RWPE2 (cell line): ENCODE data around the gene CACNG4.
A peak's percentile ranks its signal among the peaks of the same experiment; 100 is the strongest.

Experiments
- ATAC-seq: fragments of 200-7000 bp; cut with Tn5 transposase; 3 replicates; pipeline ENCODE4 v1.9.1; 2021; ENCODE audit warnings: low read depth
- DNase-seq: peaks from one replicate; pipeline ENCODE4 v3.0.0-alpha.2; 2020; ENCODE audit warnings: low spot score
- H3K27ac ChIP-seq: fragments of 450-650 bp; 2 replicates; pipeline ENCODE4 v1.5.1; 2017; ENCODE audit warnings: mild to moderate bottlenecking; ENCODE audit not compliant: poor library complexity, severe bottlenecking
- H3K27me3 ChIP-seq: fragments of 250-450 bp; sonication (Bioruptor Pico); 2 replicates; pipeline ENCODE4 v1.5.1; 2021; ENCODE audit warnings: mild to moderate bottlenecking, moderate library complexity; ENCODE audit not compliant: insufficient read depth, poor library complexity, severe bottlenecking
- H3K36me3 ChIP-seq: fragments of 250-450 bp; sonication (Bioruptor Pico); 2 replicates; pipeline ENCODE4 v1.5.1; 2020; ENCODE audit warnings: low read depth, mild to moderate bottlenecking, moderate library complexity
- H3K4me1 ChIP-seq: fragments of 250-450 bp; sonication (Bioruptor Pico); 2 replicates; pipeline ENCODE4 v1.5.1; 2021; ENCODE audit warnings: mild to moderate bottlenecking, moderate library complexity; ENCODE audit not compliant: insufficient read depth, poor library complexity, severe bottlenecking
- H3K4me3 ChIP-seq: fragments of 250-450 bp; sonication (Bioruptor Pico); 2 replicates; pipeline ENCODE4 v1.5.1; 2021; ENCODE audit warnings: mild to moderate bottlenecking, moderate library complexity; ENCODE audit not compliant: severe bottlenecking
- H3K9me3 ChIP-seq: fragments of 250-450 bp; sonication (Bioruptor Pico); 2 replicates; pipeline ENCODE4 v1.5.1; 2021; ENCODE audit warnings: mild to moderate bottlenecking, moderate library complexity; ENCODE audit not compliant: severe bottlenecking
- CTCF ChIP-seq: fragments of 450-650 bp; IDR thresholded peaks from one replicate; pipeline ENCODE4 v1.5.1; 2017; ENCODE audit warnings: mild to moderate bottlenecking, moderate library complexity; ENCODE audit not compliant: poor library complexity, severe bottlenecking

The CACNG4 gene

GRCh38 chr17:66950886-66951604, 13.5 kb upstream of the CACNG4 start:
- TF ChIP-seq CTCF: no peak
- Histone ChIP-seq H3K36me3 (no peaks in the 10 kb centered on the region), H3K27ac (peak overlapping the region; percentile 99), H3K9me3 (no peaks in the 10 kb centered on the region), H3K27me3 (no peaks in the 10 kb centered on the region), H3K4me3 (no peak overlapping the region), H3K4me1 (peaks cover 39% of the 10 kb centered on the region)
- no peak for ATAC-seq
- DNase-seq: no peak

DNA sequence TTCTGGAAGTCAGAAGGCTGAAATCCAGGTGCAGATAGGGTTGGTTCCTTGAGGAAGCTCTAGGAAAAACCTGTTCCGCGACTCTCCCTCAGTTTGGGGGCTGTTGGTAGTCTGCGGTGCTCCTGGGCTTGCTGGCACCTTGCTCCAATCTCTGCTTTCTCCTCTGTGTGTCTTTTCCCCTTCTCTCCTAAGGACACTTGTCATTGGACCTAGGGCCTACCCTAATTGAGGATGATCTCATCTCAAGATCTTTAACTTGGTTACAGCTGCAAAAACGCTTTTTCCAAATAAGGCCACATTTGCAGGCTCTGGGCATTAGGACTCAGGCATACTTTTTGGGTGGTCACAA, 12.9 kb upstream of the CACNG4 start:
- Histone ChIP-seq H3K4me3 (no peak overlapping the region), H3K9me3 (no peaks in the 10 kb centered on the region), H3K36me3 (no peaks in the 10 kb centered on the region), H3K4me1 (peaks cover 39% of the 10 kb centered on the region), H3K27ac (peak overlapping the region; percentile 99), H3K27me3 (no peaks in the 10 kb centered on the region)
- DNase-seq (no peak), ATAC-seq (peak; percentile 18)
- no peak for TF ChIP-seq CTCF

- Histone ChIP-seq H3K9me3 (no peaks in the 10 kb centered on the region), H3K36me3 (no peaks in the 10 kb centered on the region), H3K27me3 (no peaks in the 10 kb centered on the region), H3K4me1 (peaks cover 39% of the 10 kb centered on the region), H3K4me3 (no peak overlapping the region), H3K27ac (peak overlapping the region; percentile 99)
- peak; percentile 96 for DNase-seq
- peak; percentile 96 for ATAC-seq
- no peak for TF ChIP-seq CTCF
These were observed 12.4 kb upstream of the CACNG4 start for GRCh38 chr17:66952031-66952524.

DNA sequence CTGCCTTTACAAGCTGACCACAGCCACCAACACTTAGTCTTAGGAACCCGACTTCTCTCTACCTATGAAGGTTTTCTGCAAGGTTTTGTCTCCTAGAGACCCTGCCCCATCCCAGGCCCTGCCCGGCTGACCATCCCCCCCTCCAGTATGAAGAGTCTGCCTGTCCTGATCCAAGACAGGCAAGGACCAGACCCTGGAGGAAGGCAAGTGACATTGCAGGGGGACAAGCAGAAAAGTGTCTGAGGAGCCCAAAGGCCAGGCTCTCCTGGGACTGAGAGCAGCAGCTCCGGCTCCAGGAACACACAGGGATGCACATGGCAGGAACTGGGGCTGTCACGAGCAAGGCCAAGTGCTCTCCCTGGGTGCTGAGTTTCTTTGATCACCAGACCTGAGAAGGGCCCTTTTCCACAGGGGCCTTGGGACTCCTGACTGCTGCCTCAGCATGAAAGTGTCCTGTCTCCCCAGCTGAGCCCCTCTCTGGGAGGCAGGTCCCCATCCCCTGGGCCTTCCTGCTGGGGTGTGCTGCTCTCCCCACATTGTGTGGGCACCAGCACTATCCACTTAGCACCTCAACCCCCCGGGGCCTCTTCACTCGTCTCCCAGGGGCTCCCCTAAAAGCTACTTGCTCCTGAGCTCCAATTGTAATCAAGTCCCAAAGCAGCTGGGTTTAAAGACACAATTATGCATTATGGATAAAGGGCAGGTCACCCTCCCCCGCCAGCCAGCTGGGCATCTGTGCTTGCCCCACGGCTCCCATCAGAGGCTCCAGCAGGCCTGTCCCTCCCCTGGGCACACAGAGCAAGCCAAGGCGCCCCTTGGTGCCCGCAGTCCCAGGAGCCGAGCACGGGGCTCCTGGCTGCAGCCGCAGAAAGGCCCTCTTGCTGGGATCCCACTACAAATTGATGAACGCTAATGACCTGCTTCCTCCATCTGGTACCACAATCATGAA, 11.6 kb upstream of the CACNG4 start:
- no peak for DNase-seq
- Histone ChIP-seq H3K27me3 (no peaks in the 10 kb centered on the region), H3K9me3 (no peaks in the 10 kb centered on the region), H3K4me1 (peaks cover 36% of the 10 kb centered on the region), H3K27ac (peak overlapping the region; percentile 99), H3K4me3 (no peak overlapping the region), H3K36me3 (no peaks in the 10 kb centered on the region)
- no peak for ATAC-seq
- TF ChIP-seq CTCF: no peak
